Activated CD4-positive, alpha-beta T cell treated with anti-CD3 and anti-CD28 coated beads, Interleukin-2, amount 50 U/mL, for 48 hours (primary cell): ENCODE measurements around the gene PPDPF.

ENCODE experiments used
- DNase-seq, 2 experiments: peaks; one replicate each; pipeline ENCODE4 v3.0.0-alpha.2; 2020

PPDPF gene

GRCh38 chr20:63488315-63489251, 32.0 kb upstream of the PPDPF start:
- no peak for DNase-seq

GRCh38 chr20:63490416-63490815, 30.1 kb upstream of the PPDPF start:
- DNase-seq: no peak

- no peak for DNase-seq
Observed at GRCh38 chr20:63491078-63491477, 29.5 kb upstream of the PPDPF start.

GRCh38 chr20:63491635-63492230, 28.8 kb upstream of the PPDPF start:
- DNase-seq: no peak

- no peak for DNase-seq
Observed at GRCh38 chr20:63492518-63492917, 28.0 kb upstream of the PPDPF start.

- no peak for DNase-seq
Observed at GRCh38 chr20:63492982-63493381, 27.6 kb upstream of the PPDPF start.

GRCh38 chr20:63493563-63494020, 27.0 kb upstream of the PPDPF start:
- DNase-seq: no peak

GRCh38 chr20:63494084-63494419, 26.5 kb upstream of the PPDPF start:
- DNase-seq: no peak

GRCh38 chr20:63494420-63495166, 26.0 kb upstream of the PPDPF start:
- DNase-seq: no peak

GRCh38 chr20:63495167-63495720, 25.3 kb upstream of the PPDPF start:
- DNase-seq: no peak

- DNase-seq: peak; percentile 78 to 82
Observed at GRCh38 chr20:63495741-63496595, 24.6 kb upstream of the PPDPF start.

GRCh38 chr20:63496596-63497120, 23.9 kb upstream of the PPDPF start:
- no peak for DNase-seq

GRCh38 chr20:63497138-63497945, 23.2 kb upstream of the PPDPF start:
- no peak for DNase-seq

GRCh38 chr20:63497946-63498935, 22.3 kb upstream of the PPDPF start:
- DNase-seq: no peak

GRCh38 chr20:63498960-63499337, 21.6 kb upstream of the PPDPF start, which contains the start of gene EEF1A2:
TSS of gene EEF1A2 (minus strand) at chr20:63499083. CDS start at chr20:63497763, 1,320 bp downstream.
- no peak for DNase-seq

- no peak for DNase-seq
Observed at GRCh38 chr20:63499338-63499969, 21.1 kb upstream of the PPDPF start.

- DNase-seq: no peak
Observed at GRCh38 chr20:63500151-63500901, 20.2 kb upstream of the PPDPF start.
